ENCODE measurements around the gene PHYHD1. TPM values are rescaled to one million over a fixed set of nuclear protein-coding genes. Genes with fewer than 3 reads are reported as not detected.

Gene PHYHD1
- total RNA-seq, 1 donor from 2014 or later, result 3.4 TPM

DNA sequence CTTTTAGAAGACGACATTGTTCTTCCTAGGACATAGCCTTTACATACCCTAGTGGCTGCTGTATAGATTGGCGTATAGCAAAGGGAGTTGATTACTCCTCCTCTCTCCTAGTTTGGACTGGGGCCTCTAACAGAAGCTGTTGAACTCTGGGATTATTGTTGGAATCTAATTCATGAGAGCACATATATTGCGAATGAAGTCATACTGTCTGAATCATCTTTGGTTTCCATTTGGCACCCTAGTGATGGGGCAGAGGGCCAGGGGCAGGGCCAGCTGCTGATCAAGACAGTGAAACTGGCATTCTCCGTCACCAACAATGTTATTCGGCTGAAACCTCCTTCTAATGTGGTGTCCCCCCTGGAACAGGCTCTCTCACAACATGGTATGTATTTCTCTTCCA is 67.0 kb downstream of the PHYHD1 start:
- H3K36me3 Mint-ChIP-seq (ENCODE audit: low read depth), result peaks cover 43% of the 10 kb centered on the region
- peak; percentile 13 for DNase-seq (ENCODE audit: low spot score)
- no peaks in the 10 kb centered on the region for H3K27me3 Mint-ChIP-seq (ENCODE audit: low read depth)
- peak overlapping the region; percentile 80 for H3K27ac Mint-ChIP-seq (ENCODE audit: unreplicated experiment)
- no peaks in the 10 kb centered on the region for H3K9me3 Mint-ChIP-seq (ENCODE audit: low read depth)
- H3K4me1 Mint-ChIP-seq (ENCODE audit: low read depth), result peaks cover 17% of the 10 kb centered on the region
- TF ChIP-seq CTCF (IDR thresholded peaks at IDR 0.05), result peak; percentile 8
- H3K4me3 Mint-ChIP-seq (ENCODE audit: unreplicated experiment), result no peak overlapping the region

Other genes with a start within 250 kb of the PHYHD1 start
- gene SET, start 231.8 kb upstream of the PHYHD1 start, total RNA-seq, result 235 to 266 TPM (median 255 TPM) in 3 replicates
- gene PKN3, start 218.5 kb upstream of the PHYHD1 start, total RNA-seq, result 3.1 to 4.2 TPM (median 4.2 TPM) in 3 replicates
- 23.6 to 24.7 TPM (median 24.3 TPM) in 3 replicates for gene ZDHHC12, start 196.9 kb upstream of the PHYHD1 start, total RNA-seq
- gene ZER1, start 149.1 kb upstream of the PHYHD1 start, total RNA-seq, result 33.0 to 42.7 TPM (median 33.8 TPM) in 3 replicates
- 23.5 to 32.1 TPM (median 26.5 TPM) in 3 replicates for gene TBC1D13, start 133.7 kb upstream of the PHYHD1 start, total RNA-seq
- 22.3 to 24.6 TPM (median 23.1 TPM) in 3 replicates for gene ENDOG, start 102.5 kb upstream of the PHYHD1 start, total RNA-seq
- gene SPOUT1, start 91.2 kb upstream of the PHYHD1 start, total RNA-seq, result 25.6 to 27.6 TPM (median 26.3 TPM) in 3 replicates
- gene KYAT1, start 39.0 kb upstream of the PHYHD1 start, total RNA-seq, result 3.3 to 7.0 TPM (median 3.6 TPM) in 3 replicates
- gene LRRC8A, start 38.8 kb upstream of the PHYHD1 start, total RNA-seq, result 36.9 to 58.9 TPM (median 55.0 TPM) in 3 replicates
- gene DOLK, start 26.6 kb downstream of the PHYHD1 start, total RNA-seq, result 21.5 to 24.7 TPM (median 22.2 TPM) in 3 replicates
- 36.0 to 51.8 TPM (median 38.2 TPM) in 3 replicates for gene NUP188, start 26.7 kb downstream of the PHYHD1 start, total RNA-seq
- 57.8 to 66.4 TPM (median 62.2 TPM) in 3 replicates for gene SH3GLB2, start 107.3 kb downstream of the PHYHD1 start, total RNA-seq
- 19.7 to 26.7 TPM (median 22.0 TPM) in 3 replicates for gene MIGA2, start 115.6 kb downstream of the PHYHD1 start, total RNA-seq
- gene DOLPP1, start 160.1 kb downstream of the PHYHD1 start, total RNA-seq, result 12.3 to 22.5 TPM (median 16.4 TPM) in 3 replicates
- gene CRAT, start 189.8 kb downstream of the PHYHD1 start, total RNA-seq, result 43.9 to 49.0 TPM (median 45.2 TPM) in 3 replicates
- 133 to 143 TPM (median 143 TPM) in 3 replicates for gene PTPA, start 190.4 kb downstream of the PHYHD1 start, total RNA-seq